Fibroblast of skin of left quadriceps (primary cell): ENCODE results near the gene TNRC6A.
"Not testable (repeated sequence)": the region's sequence is repeated elsewhere in the genome, so short reads cannot be mapped to it uniquely, and the experiment has no call there.

Experiments used
- DNase-seq, 2 experiments: peaks; one replicate each; pipeline ENCODE4 v3.0.0-alpha.2; 2013; ENCODE audit warnings: low read depth in 2 of 2

The TNRC6A gene

GRCh38 chr16:24728011-24728410, 1.4 kb upstream of the TNRC6A start:
- no peak for DNase-seq

- DNase-seq = no peak
Observed at GRCh38 chr16:24728891-24729242, 584 bp upstream of the TNRC6A start.

GRCh38 chr16:24729951-24730815, 732 bp downstream of the TNRC6A start:
- no peak for DNase-seq

- DNase-seq = no peak
Observed at GRCh38 chr16:24730914-24731313, 1.5 kb downstream of the TNRC6A start.

- no peak for DNase-seq
Observed at GRCh38 chr16:24731722-24732419, 2.4 kb downstream of the TNRC6A start.

- peak; percentile 21 to 22 for DNase-seq
Observed at GRCh38 chr16:24734382-24734781, 4.9 kb downstream of the TNRC6A start.

GRCh38 chr16:24736758-24737157, 7.3 kb downstream of the TNRC6A start:
- no peak for DNase-seq

GRCh38 chr16:24737391-24737871, 8.0 kb downstream of the TNRC6A start:
- DNase-seq = peak; percentile 23 to 26

- DNase-seq = no peak
Observed at GRCh38 chr16:24737916-24738594, 8.6 kb downstream of the TNRC6A start.

GRCh38 chr16:24738895-24739294, 9.4 kb downstream of the TNRC6A start:
- DNase-seq = no peak

GRCh38 chr16:24741862-24742261, 12.4 kb downstream of the TNRC6A start:
- no peak for DNase-seq

GRCh38 chr16:24742610-24743009, 13.2 kb downstream of the TNRC6A start:
- DNase-seq = not testable (repeated sequence)

- DNase-seq = no peak
Observed at GRCh38 chr16:24745391-24745790, 15.9 kb downstream of the TNRC6A start.

GRCh38 chr16:24745791-24746190, 16.3 kb downstream of the TNRC6A start:
- DNase-seq = no peak

- DNase-seq = no peak
Observed at GRCh38 chr16:24747441-24747840, 18.0 kb downstream of the TNRC6A start.

- DNase-seq = peak; percentile 59 to 64
Observed at GRCh38 chr16:24748242-24748641, 18.8 kb downstream of the TNRC6A start.

- DNase-seq = no peak
Observed at GRCh38 chr16:24749310-24749709, 19.9 kb downstream of the TNRC6A start.

- DNase-seq = not testable (repeated sequence)
Observed at GRCh38 chr16:24749872-24750271, 20.4 kb downstream of the TNRC6A start.

GRCh38 chr16:24753000-24753399, 23.5 kb downstream of the TNRC6A start:
- no peak for DNase-seq

GRCh38 chr16:24753437-24753836, 24.0 kb downstream of the TNRC6A start:
- no peak for DNase-seq

- no peak for DNase-seq
Observed at GRCh38 chr16:24754543-24754942, 25.1 kb downstream of the TNRC6A start.

- DNase-seq = no peak
Observed at GRCh38 chr16:24755201-24755874, 25.9 kb downstream of the TNRC6A start.
